NCI-H1694 (cell line): ENCODE measurements around the gene WNT7B.

ENCODE experiments used
- DNase-seq: peaks from one replicate; lab custom pipeline; 2025; lab: John Stamatoyannopoulos, UW

Gene WNT7B

GRCh38 chr22:45872659-45873263 lies 104.2 kb downstream of the WNT7B start:
- DNase-seq, result no peak

- DNase-seq, result no peak
These were observed 105.2 kb downstream of the WNT7B start for GRCh38 chr22:45871721-45872120.
